ENCODE results near the gene MCHR1. TPM values are rescaled to one million over a fixed set of nuclear protein-coding genes. Genes with fewer than 3 reads are reported as not detected.

Gene MCHR1
- total and polyA plus RNA-seq, 2 of the 13 experiments (the other 11 are each of a cell fraction or from before 2014, with no cell fraction given) = 0.40 to 0.83 TPM

- peaks cover 46% of the 10 kb centered on the region for H3K79me2 ChIP-seq (ENCODE audit: insufficient read depth, low read length)
- H3K9me3 ChIP-seq (ENCODE audit: low read length) = no peaks in the 10 kb centered on the region
- FAIRE-seq (peak; percentile 89), ATAC-seq (peak; percentile 95), DNase-seq (ENCODE audit: low spot score) (peak; percentile 98)
- no peak within 1 kb of the TSS for H2AFZ ChIP-seq (ENCODE audit: low read length)
- no peaks in the 10 kb centered on the region; a peak in 1 of 5 replicates for H3K27me3 ChIP-seq (ENCODE audit: control insufficient read depth in 1 of 2, insufficient read depth in 2 of 2, low read length in 2 of 2)
- no peaks in the 10 kb centered on the region for H3K36me3 ChIP-seq (replicated peaks in 1 of 2; ENCODE audit: control insufficient read depth in 1 of 2, insufficient read depth in 2 of 2, low read length in 2 of 2)
- in situ Hi-C loops (cut with HindIII; ENCODE audit: extremely low pct_ligation_motif_present, low pct_unique_long_range_greater_than_20kb) = no loop called here
- H3K27ac ChIP-seq (ENCODE audit: extremely low read length, insufficient read depth, low read length) = peak within 1 kb of the TSS; percentile 82
- peak within 1 kb of the TSS; percentile 98 to 100 (median 99) for H3K4me3 ChIP-seq (replicated peaks in 1 of 3; ENCODE audit: insufficient read depth in 1 of 3, low read depth in 2 of 3, low read length in 3 of 3)
- BruUV-seq (replicated peaks) = no TSS peak
- WGBS (ENCODE audit: low lambda C conversion rate) = 0% methylated on average over 24 of the region's 82 CpGs
- peak within 1 kb of the TSS; percentile 96 for H3K4me2 ChIP-seq (ENCODE audit: low read depth, low read length)
- ChIA-PET POLR2A (interaction anchor here (0.9 to 2.5 kb wide), 16 partner anchors 9 to 745 kb away, joined by 3 to 28 read pairs (median 4); partner anchors contain the start of genes RBX1 and TEF), CTCF (ENCODE audit: low intra/inter-chr PET ratio, low total read pairs) (no interaction called here)
- intact Hi-C loops (cut with micrococcal nuclease; ENCODE audit: unreplicated experiment) = loop anchor here (10.0 kb wide), 1 partner anchor 52 kb away; no protein-coding TSS in a partner anchor
- peaks cover 45% of the 10 kb centered on the region for H3K4me1 ChIP-seq (ENCODE audit: insufficient read depth, low read length)
- peaks cover 15% of the 10 kb centered on the region for H4K20me1 ChIP-seq (ENCODE audit: insufficient read depth, low read length)
- H3K9ac ChIP-seq (ENCODE audit: insufficient read depth, low read depth, low read length) = peak within 1 kb of the TSS; percentile 98
- no peak for TF ChIP-seq TOPORS (CRISPR knock-in tag; IDR thresholded peaks at IDR 0.05)
- TF ChIP-seq ZNF570 (CRISPR knock-in tag; IDR thresholded peaks at IDR 0.05; ENCODE audit: borderline replicate concordance) = no peak
- TF ChIP-seq IRF9 (CRISPR knock-in tag; IDR thresholded peaks at IDR 0.05; ENCODE audit: borderline replicate concordance) = no peak
- no peak; the same call in 1 of the 2 replicates for TF ChIP-seq BRCA1 (CRISPR knock-in tag; IDR thresholded peaks at IDR 0.05)
- no peak for TF ChIP-seq CEBPB (IDR thresholded peaks at IDR 0.05; ENCODE audit: borderline replicate concordance, low read depth, low read length)
- TF ChIP-seq PHF21A (CRISPR knock-in tag; IDR thresholded peaks at IDR 0.05) = no peak
- TF ChIP-seq YEATS2 (CRISPR knock-in tag; IDR thresholded peaks at IDR 0.05; ENCODE audit: borderline replicate concordance) = peak; percentile 82; the same call in 1 of the 2 replicates
- no peak for TF ChIP-seq MLLT10 (CRISPR knock-in tag; IDR thresholded peaks at IDR 0.05)
- TF ChIP-seq GTF2F1 (IDR thresholded peaks at IDR 0.05; ENCODE audit: low read length) = 0 out of 2 replicates have a peak, but pooled peaks have one; percentile 53
- no peak for TF ChIP-seq ZMAT5 (CRISPR knock-in tag; IDR thresholded peaks at IDR 0.05; ENCODE audit: borderline replicate concordance, low read depth)
- no peak for TF ChIP-seq ZNF484 (CRISPR knock-in tag; IDR thresholded peaks at IDR 0.05; ENCODE audit: borderline replicate concordance, low read depth)
- no peak for TF ChIP-seq ADNP (CRISPR knock-in tag; IDR thresholded peaks at IDR 0.05)
- TF ChIP-seq ZNF567 (CRISPR knock-in tag; IDR thresholded peaks at IDR 0.05; ENCODE audit: borderline replicate concordance) = no peak
- no peak for TF ChIP-seq NFIB (CRISPR knock-in tag; IDR thresholded peaks at IDR 0.05; ENCODE audit: borderline replicate concordance)
- no peak for TF ChIP-seq KDM6A (CRISPR knock-in tag; IDR thresholded peaks at IDR 0.05; ENCODE audit: low read depth)
- TF ChIP-seq ZNF121 (CRISPR knock-in tag; IDR thresholded peaks at IDR 0.05) = peak; percentile 42
- peak; percentile 44; the same call in 1 of the 2 replicates for TF ChIP-seq ZNF768 (CRISPR knock-in tag; IDR thresholded peaks at IDR 0.05)
- TF ChIP-seq DMAP1 (CRISPR knock-in tag; IDR thresholded peaks at IDR 0.05) = peak; percentile 55
- TF ChIP-seq POLR2AphosphoS2 (IDR thresholded peaks at IDR 0.05; ENCODE audit: low read depth, low read length) = no peak
Measured at GRCh38 chr22:40636380-40637182, 42.7 kb upstream of the MCHR1 start, which contains the start of gene MRTFA. Gene MRTFA (minus strand): TSS chr22:40636719.

All from HepG2 (cell line).